GM06990 (cell line): ENCODE data around the gene C1orf198.

Experiments used
- DNase-seq: peaks from one replicate; pipeline ENCODE4 v3.0.0-alpha.2; 2011; ENCODE audit not compliant: insufficient read length; ENCODE audit errors: extremely low read depth
- H3K27me3 ChIP-seq: replicated peaks from 2 replicates; pipeline ENCODE4 v1.6.0; 2011; ENCODE audit warnings: low read length; ENCODE audit not compliant: control insufficient read depth, insufficient read depth
- H3K36me3 ChIP-seq: 2 replicates; pipeline ENCODE4 v1.5.1; 2011; ENCODE audit warnings: low read length; ENCODE audit not compliant: control insufficient read depth, insufficient read depth
- H3K4me3 ChIP-seq: replicated peaks from 2 replicates; pipeline ENCODE4 v1.5.1; 2011; ENCODE audit warnings: low read depth, mild to moderate bottlenecking, control low read depth, low read length
- CTCF ChIP-seq: IDR thresholded peaks from 2 replicates; pipeline ENCODE4 v1.5.1; 2011; ENCODE audit warnings: low read length, control low read depth, mild to moderate bottlenecking, inconsistent platforms; ENCODE audit not compliant: insufficient read depth, poor library complexity, severe bottlenecking

The C1orf198 gene

GRCh38 chr1:230836347-230836746 lies 32.0 kb downstream of the C1orf198 start:
- Histone ChIP-seq H3K27me3 (no peaks in the 10 kb centered on the region), H3K36me3 (no peaks in the 10 kb centered on the region; the same call in 1 of the 2 replicates), H3K4me3 (no peak overlapping the region)
- TF ChIP-seq CTCF, result no peak
- no peak for DNase-seq

GRCh38 chr1:230834292-230834691 lies 34.0 kb downstream of the C1orf198 start:
- H3K4me3 ChIP-seq, result no peak overlapping the region
- no peak for TF ChIP-seq CTCF
- no peak for DNase-seq
- H3K36me3 ChIP-seq, result no peaks in the 10 kb centered on the region; the same call in 1 of the 2 replicates
- H3K27me3 ChIP-seq, result no peaks in the 10 kb centered on the region

DNA sequence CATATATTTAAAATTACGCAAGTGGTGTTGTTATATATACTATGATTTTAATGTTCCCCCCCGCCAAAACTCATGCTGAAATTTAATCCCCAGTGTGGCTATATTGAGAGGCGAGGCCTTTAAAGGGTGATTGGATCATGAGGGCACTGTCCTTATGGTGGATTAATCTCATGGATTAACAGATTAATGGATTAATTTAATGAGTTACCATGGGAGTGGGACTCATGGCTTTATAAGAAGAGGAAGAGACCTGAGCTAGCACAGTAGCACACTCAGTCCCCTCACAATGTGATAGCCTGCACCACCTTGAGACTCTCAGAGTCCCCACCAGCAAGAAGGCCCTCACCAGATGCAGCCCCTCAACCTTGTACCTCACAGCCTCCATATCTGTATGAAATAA lies 34.8 kb downstream of the C1orf198 start:
- no peak for TF ChIP-seq CTCF
- Histone ChIP-seq H3K36me3 (no peaks in the 10 kb centered on the region), H3K4me3 (no peak overlapping the region), H3K27me3 (no peaks in the 10 kb centered on the region)
- no peak for DNase-seq

DNA sequence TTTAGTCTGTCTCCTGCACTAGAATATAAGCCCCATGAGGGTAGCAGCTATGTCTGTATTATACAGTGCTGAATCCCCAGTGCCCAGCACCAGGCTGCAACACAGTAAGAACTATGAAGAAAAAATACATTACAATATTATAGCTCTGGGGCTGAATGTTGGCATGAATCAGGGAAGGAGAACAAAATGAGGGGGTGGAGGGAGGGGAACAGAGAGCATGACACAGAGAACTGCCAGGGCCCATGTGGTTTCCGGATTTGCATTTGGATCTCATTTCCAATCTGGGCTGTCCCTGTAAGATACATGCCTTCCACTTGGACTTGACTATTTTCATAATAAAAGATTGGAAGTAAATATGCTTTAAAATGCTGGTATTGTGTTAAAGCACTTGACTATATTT lies 35.8 kb downstream of the C1orf198 start:
- Histone ChIP-seq H3K27me3 (no peaks in the 10 kb centered on the region), H3K4me3 (no peak overlapping the region), H3K36me3 (no peaks in the 10 kb centered on the region)
- no peak for DNase-seq
- TF ChIP-seq CTCF, result no peak

GRCh38 chr1:230831771-230832170 lies 36.5 kb downstream of the C1orf198 start:
- no peak overlapping the region for H3K4me3 ChIP-seq
- H3K36me3 ChIP-seq, result no peaks in the 10 kb centered on the region
- TF ChIP-seq CTCF, result no peak
- no peaks in the 10 kb centered on the region for H3K27me3 ChIP-seq
- DNase-seq, result no peak

DNA sequence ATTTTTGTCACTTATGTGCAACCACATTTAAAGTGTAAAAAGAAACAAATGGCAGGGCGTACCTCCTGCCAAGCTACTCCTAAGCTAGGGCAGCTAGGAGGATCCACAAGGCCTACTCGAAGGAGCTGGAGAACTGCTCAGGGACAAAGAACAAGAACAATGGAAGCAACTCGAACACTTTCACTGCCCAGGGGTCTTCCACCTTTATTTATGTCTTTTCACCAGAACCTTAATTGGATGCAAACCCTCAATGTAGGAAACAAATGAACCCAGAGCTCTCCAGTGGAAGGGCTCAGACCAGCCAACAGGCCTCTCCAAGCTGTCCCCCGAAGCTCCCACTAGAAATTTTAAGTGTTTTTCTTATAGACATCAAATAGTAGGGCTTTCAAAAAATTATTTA lies 39.9 kb downstream of the C1orf198 start:
- DNase-seq, result no peak

More for the DNA sequence above, 39.9 kb downstream of the C1orf198 start:
- Histone ChIP-seq H3K36me3 (no peaks in the 10 kb centered on the region), H3K4me3 (no peak overlapping the region), H3K27me3 (no peaks in the 10 kb centered on the region; the same call in none of the 2 replicates)
- no peak for TF ChIP-seq CTCF
